A673 (cell line): Measurements from ENCODE around the gene FRMD3. TPM values are rescaled to one million over a fixed set of nuclear protein-coding genes. Genes with fewer than 3 reads are reported as not detected.

Source experiments
- BruUV-seq: library from RNA; stranded (reverse); fragments of 400-500 nt; replicated peaks from 2 replicates; lab custom pipeline; 2021; lab: Mats Ljungman, UMichigan
- CTCF ChIA-PET: fragments of 300-600 bp; sonication (Branson Sonifier 250); formaldehyde crosslinking; loops from one replicate; lab custom pipeline; 2022; ENCODE audit warnings: antibody characterized with exemption; lab: Charles Lee
- POLR2A ChIA-PET: fragments of 300-600 bp; sonication (Branson Sonifier 250); formaldehyde crosslinking; loops from one replicate; lab custom pipeline; 2022; ENCODE audit warnings: antibody characterized with exemption; ENCODE audit not compliant: low non-redundant PET; lab: Charles Lee
- DNase-seq: peaks from one replicate; pipeline ENCODE4 v3.0.0-alpha.2; 2015; ENCODE audit warnings: low spot score
- H3K27ac ChIP-seq: fragments of 200-600 bp; sonication (generic); 2 replicates; pipeline ENCODE4 v1.5.1; 2016; ENCODE audit warnings: mixed run types, low read depth, mild to moderate bottlenecking, mixed read lengths, antibody characterized with exemption, low read length; ENCODE audit not compliant: poor library complexity, severe bottlenecking
- H3K27me3 ChIP-seq: fragments of 200-600 bp; sonication (generic); replicated peaks from 2 replicates; pipeline ENCODE4 v1.6.1; 2017; ENCODE audit warnings: mixed run types, low read depth, mild to moderate bottlenecking, mixed read lengths, antibody characterized with exemption, low read length; ENCODE audit not compliant: insufficient read depth, poor library complexity
- H3K36me3 ChIP-seq: fragments of 200-600 bp; sonication (generic); 2 replicates; pipeline ENCODE4 v1.6.1; 2016; ENCODE audit warnings: mixed run types, mild to moderate bottlenecking, mixed read lengths, antibody characterized with exemption, low read length; ENCODE audit not compliant: insufficient read depth, poor library complexity, severe bottlenecking
- H3K4me1 ChIP-seq: fragments of 200-600 bp; sonication (generic); 2 replicates; pipeline ENCODE4 v1.6.1; 2017; ENCODE audit warnings: mixed run types, mild to moderate bottlenecking, mixed read lengths, antibody characterized with exemption, low read length; ENCODE audit not compliant: insufficient read depth, poor library complexity, severe bottlenecking
- H3K4me3 ChIP-seq: fragments of 200-600 bp; sonication (generic); 2 replicates; pipeline ENCODE4 v1.5.1; 2016; ENCODE audit warnings: low read depth, mixed run types, mild to moderate bottlenecking, mixed read lengths, low read length; ENCODE audit not compliant: poor library complexity, severe bottlenecking
- H3K9me3 ChIP-seq: fragments of 200-600 bp; sonication (generic); 2 replicates; pipeline ENCODE4 v1.6.1; 2016; ENCODE audit warnings: mixed run types, low read depth, mild to moderate bottlenecking, mixed read lengths, antibody characterized with exemption, low read length; ENCODE audit not compliant: poor library complexity, severe bottlenecking
- EZH2 ChIP-seq: fragments of 200-600 bp; sonication (generic); IDR thresholded peaks from 2 replicates; pipeline ENCODE4 v1.6.1; 2017; ENCODE audit warnings: borderline replicate concordance, low read depth, mild to moderate bottlenecking, mixed read lengths, antibody characterized with exemption, low read length; ENCODE audit not compliant: poor library complexity, severe bottlenecking
- intact Hi-C: fragments of 100-400 bp; cut with micrococcal nuclease; formaldehyde crosslinking; loops from one replicate; pipeline ENCODE4 v1.10.0; 2022; ENCODE audit not compliant: unreplicated experiment
- total RNA-seq: library from RNA; stranded (reverse); gene quantifications from 2 replicates; pipeline ENCODE4 v1.2.3, GENCODE V29; 2021
- TF ChIP-seq, protein P1 (sequence below): fragments of 300-800, 200-600 bp; sonication (generic); conservative IDR thresholded peaks from 2 replicates; pipeline ENCODE4 v1.5.1; 2017; ENCODE audit warnings: low read depth, mild to moderate bottlenecking, antibody characterized with exemption, low read length, moderate library complexity, mixed read lengths

FRMD3 gene
- total RNA-seq, 1 experiment from 2014 or later: 1.0 TPM

DNA sequence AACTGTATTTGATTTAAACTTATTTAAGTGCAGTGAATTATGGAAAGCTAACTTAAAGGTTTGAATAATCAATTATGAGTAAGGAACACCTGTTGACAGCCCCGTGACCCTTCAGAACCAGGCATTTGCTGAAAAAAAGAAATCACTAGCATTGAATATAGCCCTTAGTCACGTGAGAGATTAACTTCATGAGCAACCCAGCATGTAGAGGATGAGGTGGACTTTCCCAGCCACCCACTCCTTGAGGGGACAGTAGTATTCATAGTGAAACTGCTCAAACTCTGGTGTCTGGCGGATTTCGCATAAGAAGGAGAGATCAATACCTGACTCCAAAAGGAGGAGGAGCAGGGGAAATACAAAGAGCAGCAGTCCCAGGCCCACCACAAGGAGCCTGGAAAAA is 290.5 kb downstream of the FRMD3 start:
- DNase-seq: no peak
- Histone ChIP-seq H3K36me3 (no peaks in the 10 kb centered on the region), H3K9me3 (no peaks in the 10 kb centered on the region), H3K4me3 (no peak overlapping the region), H3K27ac (no peak overlapping the region), H3K27me3 (no peaks in the 10 kb centered on the region), H3K4me1 (no peaks in the 10 kb centered on the region)
- BruUV-seq: no TSS peak
- POLR2A ChIA-PET: no interaction called here
- CTCF ChIA-PET: no interaction called here
- TF ChIP-seq, protein P1, sequence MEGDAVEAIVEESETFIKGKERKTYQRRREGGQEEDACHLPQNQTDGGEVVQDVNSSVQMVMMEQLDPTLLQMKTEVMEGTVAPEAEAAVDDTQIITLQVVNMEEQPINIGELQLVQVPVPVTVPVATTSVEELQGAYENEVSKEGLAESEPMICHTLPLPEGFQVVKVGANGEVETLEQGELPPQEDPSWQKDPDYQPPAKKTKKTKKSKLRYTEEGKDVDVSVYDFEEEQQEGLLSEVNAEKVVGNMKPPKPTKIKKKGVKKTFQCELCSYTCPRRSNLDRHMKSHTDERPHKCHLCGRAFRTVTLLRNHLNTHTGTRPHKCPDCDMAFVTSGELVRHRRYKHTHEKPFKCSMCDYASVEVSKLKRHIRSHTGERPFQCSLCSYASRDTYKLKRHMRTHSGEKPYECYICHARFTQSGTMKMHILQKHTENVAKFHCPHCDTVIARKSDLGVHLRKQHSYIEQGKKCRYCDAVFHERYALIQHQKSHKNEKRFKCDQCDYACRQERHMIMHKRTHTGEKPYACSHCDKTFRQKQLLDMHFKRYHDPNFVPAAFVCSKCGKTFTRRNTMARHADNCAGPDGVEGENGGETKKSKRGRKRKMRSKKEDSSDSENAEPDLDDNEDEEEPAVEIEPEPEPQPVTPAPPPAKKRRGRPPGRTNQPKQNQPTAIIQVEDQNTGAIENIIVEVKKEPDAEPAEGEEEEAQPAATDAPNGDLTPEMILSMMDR: no peak
- no peak for TF ChIP-seq EZH2
- intact Hi-C loops: no loop called here

DNA sequence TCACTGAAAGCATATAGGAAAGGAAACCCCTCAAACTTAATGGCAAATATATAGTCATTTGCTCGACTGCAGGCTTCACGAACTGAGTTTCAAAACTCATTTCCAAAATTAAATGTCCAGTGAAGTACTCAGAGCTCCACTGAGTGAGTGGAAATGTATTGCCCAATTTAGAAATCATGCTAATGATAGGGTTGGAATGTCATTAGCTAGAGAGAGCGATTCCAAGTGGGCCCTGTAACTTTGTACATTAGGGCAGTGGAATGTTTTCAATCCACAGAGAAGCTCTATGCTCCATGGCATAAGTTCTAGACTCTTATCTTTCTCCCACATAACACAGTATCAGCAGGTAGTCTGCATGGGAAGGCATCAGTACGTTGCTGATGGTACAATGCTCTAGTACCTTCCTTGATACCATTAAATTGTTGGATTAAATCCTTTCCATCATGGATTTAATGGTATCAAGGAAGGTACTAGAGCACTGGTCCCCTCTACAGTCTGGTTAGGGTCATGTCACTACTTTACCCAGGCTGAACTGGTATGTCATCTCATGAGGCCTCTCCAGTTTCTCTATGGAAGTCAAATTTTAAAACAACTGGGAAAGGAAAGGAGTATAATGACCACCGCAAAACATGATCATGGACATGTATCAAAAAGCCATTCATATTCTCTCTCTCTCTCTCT is 292.1 kb downstream of the FRMD3 start:
- no peak for DNase-seq
- TF ChIP-seq, protein P1: no peak
- TF ChIP-seq EZH2: no peak
- Histone ChIP-seq H3K36me3 (no peaks in the 10 kb centered on the region), H3K4me3 (no peak overlapping the region), H3K27me3 (no peaks in the 10 kb centered on the region), H3K27ac (no peak overlapping the region), H3K4me1 (no peaks in the 10 kb centered on the region), H3K9me3 (no peaks in the 10 kb centered on the region)
- POLR2A ChIA-PET: no interaction called here
- CTCF ChIA-PET: no interaction called here
- no TSS peak for BruUV-seq
- intact Hi-C loops: no loop called here

DNA sequence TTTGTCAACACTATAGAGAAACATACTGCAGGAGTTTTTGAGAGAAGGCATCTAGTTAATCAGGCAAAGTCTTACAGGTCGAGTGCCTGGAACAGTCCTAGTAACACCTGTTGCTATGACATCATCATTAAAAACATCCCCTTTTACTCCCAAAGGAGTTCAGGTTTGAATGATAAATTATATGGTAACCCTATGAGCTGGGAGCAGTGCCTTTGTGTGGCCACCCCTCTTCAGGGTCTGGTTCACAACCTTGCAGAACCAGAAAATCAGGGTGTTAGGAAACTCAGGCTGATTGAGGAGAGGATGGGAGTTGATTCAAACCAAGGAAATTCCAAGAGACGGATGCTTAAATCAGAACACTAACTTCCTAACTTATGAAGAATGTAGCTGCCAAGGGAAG is 296.1 kb downstream of the FRMD3 start:
- no TSS peak for BruUV-seq
- no peaks in the 10 kb centered on the region for H3K4me1 ChIP-seq
- no peaks in the 10 kb centered on the region for H3K27me3 ChIP-seq
- TF ChIP-seq EZH2: no peak
- TF ChIP-seq, protein P1: no peak
- no peak overlapping the region for H3K27ac ChIP-seq
- no peak for DNase-seq
- no peak overlapping the region for H3K4me3 ChIP-seq
- ChIA-PET CTCF (no interaction called here), POLR2A (no interaction called here)
- intact Hi-C loops: no loop called here
- H3K36me3 ChIP-seq: no peaks in the 10 kb centered on the region
- no peaks in the 10 kb centered on the region for H3K9me3 ChIP-seq
